ENCODE results near the gene RBMY1D.
"Not testable (repeated sequence)": the region's sequence is repeated elsewhere in the genome, so short reads cannot be mapped to it uniquely, and the experiment has no call there.

The RBMY1D gene

GRCh38 chrY:21894426-21894825, at the start of gene RBMY1D:
RBMY1D (minus strand) TSS chrY:21894526; CDS start chrY:21892513, 2,013 bp downstream.
- not testable (repeated sequence) for DNase-seq

- DNase-seq = not testable (repeated sequence)
These were observed 23.6 kb upstream of the RBMY1D start, which contains the start of gene RBMY1E for GRCh38 chrY:21917932-21918331. RBMY1E (minus strand) TSS chrY:21918032; CDS start chrY:21916054, 1,978 bp downstream.

DNA sequence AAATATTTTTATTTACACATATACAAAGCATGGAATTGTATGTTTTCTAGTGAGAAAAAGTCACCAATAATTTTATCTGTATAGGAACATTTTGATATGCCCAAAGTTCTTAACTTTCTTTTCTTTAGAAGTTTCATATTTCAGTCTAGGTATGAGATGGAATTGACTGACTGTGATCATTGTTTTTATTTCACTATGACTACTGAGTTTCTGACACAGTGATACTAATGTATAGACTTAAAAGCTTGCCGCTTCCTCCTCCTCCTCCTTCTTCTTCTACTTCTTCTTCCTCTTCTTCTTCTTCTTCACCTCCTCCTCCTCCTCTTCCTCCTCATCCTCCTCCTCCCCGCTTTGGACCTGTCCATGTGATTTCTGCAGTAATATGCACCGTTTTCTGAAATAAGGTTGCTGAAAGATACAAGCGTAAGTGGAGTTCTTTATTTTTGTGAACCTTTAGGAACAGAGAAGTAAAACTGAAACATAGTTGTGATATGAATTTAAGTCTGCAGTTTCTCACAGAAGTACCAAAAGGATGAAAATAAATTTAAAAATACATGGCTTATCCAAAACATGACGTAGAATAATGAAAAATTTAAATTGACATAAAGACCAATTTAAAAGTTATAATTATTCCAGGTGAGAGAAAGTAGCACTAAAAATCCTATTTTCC, 24.8 kb downstream of the RBMY1D start:
- not testable (repeated sequence) for DNase-seq

- DNase-seq = no peak
These were observed 48.8 kb downstream of the RBMY1D start for GRCh38 chrY:21845481-21845880.

- DNase-seq = no peak
These were observed 52.2 kb downstream of the RBMY1D start for GRCh38 chrY:21842090-21842489.

DNA sequence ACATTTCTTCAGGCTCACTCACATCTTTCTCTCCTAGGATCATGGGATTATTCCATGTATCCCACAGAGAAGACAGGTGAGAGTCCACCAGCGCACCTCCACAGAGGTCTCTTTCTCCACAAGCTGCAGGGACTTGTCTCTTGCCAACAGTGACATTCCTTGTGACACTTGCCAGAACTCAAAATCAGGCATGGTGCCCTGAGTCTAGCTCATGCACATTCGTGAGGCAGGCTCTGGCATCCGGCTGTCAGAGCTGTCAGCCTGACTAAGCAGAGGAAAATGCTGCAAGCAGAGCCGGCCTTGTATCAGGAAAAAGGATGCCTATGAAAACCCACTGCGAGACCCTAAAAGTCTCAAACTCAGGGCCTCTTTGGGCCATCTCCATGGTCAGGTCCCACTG, 54.8 kb downstream of the RBMY1D start:
- DNase-seq = no peak

GRCh38 chrY:21836343-21836742, 58.0 kb downstream of the RBMY1D start:
- no peak for DNase-seq

DNA sequence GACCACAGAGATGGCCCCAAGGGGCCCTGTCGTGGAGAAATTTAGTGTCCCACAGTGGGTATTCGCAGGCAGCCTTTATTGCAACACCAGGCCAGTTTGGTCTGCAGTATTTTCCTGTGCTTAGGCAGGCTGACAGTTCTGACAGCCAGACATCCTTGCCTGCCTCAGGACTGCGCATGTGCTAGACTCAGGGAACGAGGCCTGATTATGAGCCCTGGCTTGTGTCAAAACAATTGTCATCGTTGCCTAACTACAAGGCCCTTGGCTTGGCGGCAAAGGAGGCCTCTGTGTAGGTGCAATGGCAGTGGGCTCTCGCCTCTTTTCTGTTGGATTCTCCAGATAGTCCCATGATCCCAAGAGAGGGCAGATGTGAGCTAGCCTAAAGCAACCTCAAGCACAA, 59.3 kb downstream of the RBMY1D start:
- DNase-seq = no peak
